Mesothelial cell of epicardium (in vitro differentiated cells): Measurements from ENCODE around the gene TERB2. TPM values are rescaled to one million over a fixed set of nuclear protein-coding genes. Genes with fewer than 3 reads are reported as not detected.
"Not testable (repeated sequence)": the region's sequence is repeated elsewhere in the genome, so short reads cannot be mapped to it uniquely, and the experiment has no call there.

Experiments used
- DNase-seq, 2 experiments: peaks; one replicate each; pipeline ENCODE4 v3.0.0; 2021; ENCODE audit warnings: low spot score in 2 of 2; ENCODE audit not compliant: unreplicated experiment in 2 of 2
- H3K27ac Mint-ChIP-seq: 2 replicates; pipeline ENCODE4 v1.8.0; 2021; ENCODE audit warnings: mixed read lengths
- H3K27me3 Mint-ChIP-seq: 2 replicates; pipeline ENCODE4 v1.8.0; 2021; ENCODE audit warnings: low read depth, mixed read lengths
- H3K36me3 Mint-ChIP-seq: 2 replicates; pipeline ENCODE4 v1.8.0; 2021; ENCODE audit warnings: mixed read lengths
- H3K4me1 Mint-ChIP-seq: 2 replicates; pipeline ENCODE4 v1.8.0; 2021; ENCODE audit warnings: mixed read lengths
- H3K4me3 Mint-ChIP-seq: 2 replicates; pipeline ENCODE4 v1.8.0; 2021; ENCODE audit warnings: mild to moderate bottlenecking, moderate library complexity, mixed read lengths
- H3K9me3 Mint-ChIP-seq: 2 replicates; pipeline ENCODE4 v1.8.0; 2021; ENCODE audit warnings: mixed read lengths
- CTCF ChIP-seq: fragments of 200-600 bp; sonication (generic); IDR thresholded peaks from one replicate; pipeline ENCODE4 v1.5.0; 2021; ENCODE audit warnings: antibody characterized with exemption; ENCODE audit not compliant: unreplicated experiment
- total RNA-seq: library from RNA; stranded (reverse); gene quantifications from 3 replicates; pipeline ENCODE4 v1.2.1, GENCODE V29; 2021

Gene TERB2
- total RNA-seq = not detected in 3 replicates

GRCh38 chr15:44956388-44956787 lies at the start of gene TERB2:
TERB2 (plus strand) TSS chr15:44956687; CDS start chr15:44956719, 32 bp downstream.
- H3K4me3 Mint-ChIP-seq = no peak within 1 kb of the TSS
- no peak within 1 kb of the TSS for H3K27ac Mint-ChIP-seq
- peaks cover 3% of the 10 kb centered on the region for H3K27me3 Mint-ChIP-seq
- no peaks in the 10 kb centered on the region for H3K4me1 Mint-ChIP-seq
- no peaks in the 10 kb centered on the region for H3K9me3 Mint-ChIP-seq
- no peak for DNase-seq
- no peaks in the 10 kb centered on the region for H3K36me3 Mint-ChIP-seq
- TF ChIP-seq CTCF = no peak

- no peak overlapping the region for H3K27ac Mint-ChIP-seq
- no peaks in the 10 kb centered on the region for H3K4me1 Mint-ChIP-seq
- peaks cover 11% of the 10 kb centered on the region for H3K9me3 Mint-ChIP-seq
- DNase-seq = no peak
- H3K27me3 Mint-ChIP-seq = peaks cover 3% of the 10 kb centered on the region
- no peak for TF ChIP-seq CTCF
- H3K4me3 Mint-ChIP-seq = no peak overlapping the region
- H3K36me3 Mint-ChIP-seq = no peaks in the 10 kb centered on the region
Measured at GRCh38 chr15:44909423-44909822, 47.1 kb upstream of the TERB2 start.

- H3K9me3 Mint-ChIP-seq = peaks cover 11% of the 10 kb centered on the region
- DNase-seq = no peak
- TF ChIP-seq CTCF = no peak
- H3K27me3 Mint-ChIP-seq = peaks cover 3% of the 10 kb centered on the region
- no peak overlapping the region for H3K4me3 Mint-ChIP-seq
- no peaks in the 10 kb centered on the region for H3K36me3 Mint-ChIP-seq
- no peak overlapping the region for H3K27ac Mint-ChIP-seq
- H3K4me1 Mint-ChIP-seq = no peaks in the 10 kb centered on the region
Measured at GRCh38 chr15:44910981-44911625, 45.4 kb upstream of the TERB2 start.

- H3K27ac Mint-ChIP-seq, H3K4me1 Mint-ChIP-seq, H3K4me3 Mint-ChIP-seq, H3K27me3 Mint-ChIP-seq, DNase-seq, H3K36me3 Mint-ChIP-seq: not testable (repeated sequence)
- peaks cover 11% of the 10 kb centered on the region for H3K9me3 Mint-ChIP-seq
Measured at GRCh38 chr15:44912186-44912585, 44.3 kb upstream of the TERB2 start.

GRCh38 chr15:44912974-44913448 lies 43.5 kb upstream of the TERB2 start:
- not testable (repeated sequence) for H3K36me3 Mint-ChIP-seq, H3K27me3 Mint-ChIP-seq, H3K4me1 Mint-ChIP-seq, H3K4me3 Mint-ChIP-seq, DNase-seq
- H3K27ac Mint-ChIP-seq = peak overlapping the region; percentile 93
- H3K9me3 Mint-ChIP-seq = peaks cover 11% of the 10 kb centered on the region

GRCh38 chr15:44918136-44918535 lies 38.4 kb upstream of the TERB2 start:
- H3K9me3 Mint-ChIP-seq = peaks cover under 1% of the 10 kb centered on the region
- no peak for TF ChIP-seq CTCF

GRCh38 chr15:44928658-44929057 lies 27.8 kb upstream of the TERB2 start:
- not testable (repeated sequence) for DNase-seq, H3K4me1 Mint-ChIP-seq, H3K27ac Mint-ChIP-seq, H3K4me3 Mint-ChIP-seq, H3K9me3 Mint-ChIP-seq, H3K36me3 Mint-ChIP-seq
- peaks cover 30% of the 10 kb centered on the region for H3K27me3 Mint-ChIP-seq

More at GRCh38 chr15:44918136-44918535, 38.4 kb upstream of the TERB2 start:
- Mint-ChIP-seq H3K4me1 (no peaks in the 10 kb centered on the region), H3K36me3 (no peaks in the 10 kb centered on the region), H3K27me3 (peaks cover 4% of the 10 kb centered on the region), H3K27ac (no peak overlapping the region), H3K4me3 (no peak overlapping the region)
- DNase-seq = no peak

GRCh38 chr15:44930283-44930682 lies 26.2 kb upstream of the TERB2 start:
- not testable (repeated sequence) for H3K4me3 Mint-ChIP-seq, H3K9me3 Mint-ChIP-seq, H3K4me1 Mint-ChIP-seq, H3K36me3 Mint-ChIP-seq, H3K27ac Mint-ChIP-seq, DNase-seq
- H3K27me3 Mint-ChIP-seq = peaks cover 27% of the 10 kb centered on the region

GRCh38 chr15:44958302-44958701 lies 1.8 kb downstream of the TERB2 start:
- H3K4me1 Mint-ChIP-seq, H3K9me3 Mint-ChIP-seq, DNase-seq, H3K36me3 Mint-ChIP-seq, H3K4me3 Mint-ChIP-seq, H3K27ac Mint-ChIP-seq: not testable (repeated sequence)
- H3K27me3 Mint-ChIP-seq = peaks cover 14% of the 10 kb centered on the region
